HepG2 (cell line): ENCODE data around the gene PTK7. TPM values are rescaled to one million over a fixed set of nuclear protein-coding genes. Genes with fewer than 3 reads are reported as not detected.
A peak's percentile ranks its signal among the peaks of the same experiment; 100 is the strongest.

Source experiments
- CAMTA2 ChIP-seq: sonication (generic); formaldehyde crosslinking; IDR thresholded peaks from 2 replicates; pipeline ENCODE4 v1.4.0; 2020; ENCODE audit warnings: mild to moderate bottlenecking, missing genetic modification reagents, borderline replicate concordance
- HNF4A ChIP-seq: sonication (generic); formaldehyde crosslinking; IDR thresholded peaks from 2 replicates; pipeline ENCODE4 v1.4.0; 2020; ENCODE audit warnings: missing genetic modification reagents
- NONO ChIP-seq, 2 experiments: fragments of 450-650 bp in 1 of 2; sonication (generic) in 1 of 2; formaldehyde crosslinking in 1 of 2; IDR thresholded peaks in 1 of 2; conservative IDR thresholded peaks in 1 of 2; 2 replicates each; pipeline versions ENCODE4 v1.6.1 to v1.8.0; 2017 to 2022; ENCODE audit warnings: mild to moderate bottlenecking in 1 of 2, missing genetic modification reagents in 1 of 2, moderate library complexity in 1 of 2
- SOX5 ChIP-seq: IDR thresholded peaks from 2 replicates; pipeline ENCODE4 v1.6.1; 2016; ENCODE audit warnings: borderline replicate concordance
- SP5 ChIP-seq: IDR thresholded peaks from 2 replicates; pipeline ENCODE4 v1.6.1; 2016; ENCODE audit warnings: low read depth, borderline replicate concordance
- ZBTB7A ChIP-seq: sonication (generic); formaldehyde crosslinking; IDR thresholded peaks from 2 replicates; pipeline ENCODE4 v1.8.0; 2022; ENCODE audit warnings: mild to moderate bottlenecking, missing genetic modification reagents
- ZBTB8A ChIP-seq: sonication (generic); formaldehyde crosslinking; IDR thresholded peaks from 2 replicates; pipeline ENCODE4 v1.4.0; 2020; ENCODE audit warnings: mild to moderate bottlenecking, low read depth, missing genetic modification reagents, borderline replicate concordance
- ZNF451 ChIP-seq: sonication (generic); formaldehyde crosslinking; IDR thresholded peaks from 2 replicates; pipeline ENCODE4 v1.5.0; 2020; ENCODE audit warnings: mild to moderate bottlenecking, missing genetic modification reagents
- ZNF605 ChIP-seq: sonication (generic); formaldehyde crosslinking; IDR thresholded peaks from 2 replicates; pipeline ENCODE4 v1.8.0; 2022; ENCODE audit warnings: mild to moderate bottlenecking, missing genetic modification reagents
- ZNF678 ChIP-seq: sonication (generic); formaldehyde crosslinking; IDR thresholded peaks from 2 replicates; pipeline ENCODE4 v1.4.0; 2020; ENCODE audit warnings: mild to moderate bottlenecking, missing genetic modification reagents
- polyA plus RNA-seq, 8 experiments: library from polyadenylated mRNA; depleted of rRNA in 3 of 8; stranded (reverse) in 7 of 8; unstranded in 1 of 8; fragments of >200 nt; fragmentation: Illumina TruSeq in 4 of 8; extraction: Trizol in 4 of 8; gene quantifications; 2 replicates each; pipeline versions ENCODE4 v1.2.1 to v1.2.3, GENCODE V29; 2011 to 2016; ENCODE audit warnings: low read depth in 4 of 8, missing spikeins in 1 of 8, mixed read lengths in 1 of 8; ENCODE audit not compliant: insufficient read depth in 1 of 8
- total RNA-seq, 5 experiments: library from RNA; depleted of rRNA; stranded (reverse); fragments of >200 nt; fragmentation: Illumina TruSeq; extraction: Trizol; gene quantifications; 2 replicates each; pipeline ENCODE4 v1.2.3, GENCODE V29; 2016; ENCODE audit warnings: low read depth in 1 of 5
- TF ChIP-seq, protein P1 (sequence below): sonication (generic); formaldehyde crosslinking; IDR thresholded peaks from 2 replicates; pipeline ENCODE4 v1.4.0; 2020; ENCODE audit warnings: mild to moderate bottlenecking, missing genetic modification reagents
- TF ChIP-seq, protein P2 (sequence below): sonication (generic); formaldehyde crosslinking; IDR thresholded peaks from 2 replicates; pipeline ENCODE4 v1.5.0; 2020; ENCODE audit warnings: mild to moderate bottlenecking, missing genetic modification reagents
- TF ChIP-seq, protein P3 (sequence below): sonication (generic); formaldehyde crosslinking; IDR thresholded peaks from 2 replicates; pipeline ENCODE4 v1.5.0; 2020; ENCODE audit warnings: missing genetic modification reagents
- TF ChIP-seq, protein P4 (sequence below): sonication (generic); formaldehyde crosslinking; IDR thresholded peaks from 2 replicates; pipeline ENCODE4 v1.9.0; 2021; ENCODE audit warnings: missing genetic modification reagents, borderline replicate concordance
- TF ChIP-seq, protein P5 (sequence below): sonication (generic); formaldehyde crosslinking; IDR thresholded peaks from 2 replicates; pipeline ENCODE4 v1.8.0; 2022; ENCODE audit warnings: missing genetic modification reagents, mild to moderate bottlenecking, inconsistent platforms, borderline replicate concordance

PTK7 gene
- total and polyA plus RNA-seq, 2 of the 13 experiments (the other 11 are each of a cell fraction or from before 2014, with no cell fraction given), result 98.5 to 99.8 TPM

GRCh38 chr6:43076464-43077332, 584 bp downstream of the PTK7 start (continued):
- TF ChIP-seq ZNF678 (CRISPR knock-in tag) (no peak), NONO (IDR thresholded peaks at IDR 0.05) (no peak), NONO (CRISPR knock-in tag; conservative IDR thresholded peaks at IDR 0.05) (no peak), CAMTA2 (CRISPR knock-in tag) (no peak), SP5 (CRISPR knock-in tag) (no peak), ZBTB7A (CRISPR knock-in tag) (no peak; the same call in 1 of the 2 replicates), SOX5 (CRISPR knock-in tag) (no peak), ZBTB8A (no peak), ZNF605 (peak; percentile 35; the same call in 1 of the 2 replicates), ZNF451 (CRISPR knock-in tag) (no peak), HNF4A (CRISPR knock-in tag) (no peak)
- TF ChIP-seq, protein P1, sequence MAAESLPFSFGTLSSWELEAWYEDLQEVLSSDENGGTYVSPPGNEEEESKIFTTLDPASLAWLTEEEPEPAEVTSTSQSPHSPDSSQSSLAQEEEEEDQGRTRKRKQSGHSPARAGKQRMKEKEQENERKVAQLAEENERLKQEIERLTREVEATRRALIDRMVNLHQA (CRISPR knock-in tag), result no peak
- TF ChIP-seq, protein P2, sequence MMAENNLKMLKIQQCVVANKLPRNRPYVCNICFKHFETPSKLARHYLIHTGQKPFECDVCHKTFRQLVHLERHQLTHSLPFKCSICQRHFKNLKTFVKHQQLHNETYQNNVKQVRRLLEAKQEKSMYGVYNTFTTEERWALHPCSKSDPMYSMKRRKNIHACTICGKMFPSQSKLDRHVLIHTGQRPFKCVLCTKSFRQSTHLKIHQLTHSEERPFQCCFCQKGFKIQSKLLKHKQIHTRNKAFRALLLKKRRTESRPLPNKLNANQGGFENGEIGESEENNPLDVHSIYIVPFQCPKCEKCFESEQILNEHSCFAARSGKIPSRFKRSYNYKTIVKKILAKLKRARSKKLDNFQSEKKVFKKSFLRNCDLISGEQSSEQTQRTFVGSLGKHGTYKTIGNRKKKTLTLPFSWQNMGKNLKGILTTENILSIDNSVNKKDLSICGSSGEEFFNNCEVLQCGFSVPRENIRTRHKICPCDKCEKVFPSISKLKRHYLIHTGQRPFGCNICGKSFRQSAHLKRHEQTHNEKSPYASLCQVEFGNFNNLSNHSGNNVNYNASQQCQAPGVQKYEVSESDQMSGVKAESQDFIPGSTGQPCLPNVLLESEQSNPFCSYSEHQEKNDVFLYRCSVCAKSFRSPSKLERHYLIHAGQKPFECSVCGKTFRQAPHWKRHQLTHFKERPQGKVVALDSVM (CRISPR knock-in tag), result no peak
- TF ChIP-seq, protein P3, sequence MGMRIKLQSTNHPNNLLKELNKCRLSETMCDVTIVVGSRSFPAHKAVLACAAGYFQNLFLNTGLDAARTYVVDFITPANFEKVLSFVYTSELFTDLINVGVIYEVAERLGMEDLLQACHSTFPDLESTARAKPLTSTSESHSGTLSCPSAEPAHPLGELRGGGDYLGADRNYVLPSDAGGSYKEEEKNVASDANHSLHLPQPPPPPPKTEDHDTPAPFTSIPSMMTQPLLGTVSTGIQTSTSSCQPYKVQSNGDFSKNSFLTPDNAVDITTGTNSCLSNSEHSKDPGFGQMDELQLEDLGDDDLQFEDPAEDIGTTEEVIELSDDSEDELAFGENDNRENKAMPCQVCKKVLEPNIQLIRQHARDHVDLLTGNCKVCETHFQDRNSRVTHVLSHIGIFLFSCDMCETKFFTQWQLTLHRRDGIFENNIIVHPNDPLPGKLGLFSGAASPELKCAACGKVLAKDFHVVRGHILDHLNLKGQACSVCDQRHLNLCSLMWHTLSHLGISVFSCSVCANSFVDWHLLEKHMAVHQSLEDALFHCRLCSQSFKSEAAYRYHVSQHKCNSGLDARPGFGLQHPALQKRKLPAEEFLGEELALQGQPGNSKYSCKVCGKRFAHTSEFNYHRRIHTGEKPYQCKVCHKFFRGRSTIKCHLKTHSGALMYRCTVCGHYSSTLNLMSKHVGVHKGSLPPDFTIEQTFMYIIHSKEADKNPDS, result no peak
- TF ChIP-seq, protein P4, sequence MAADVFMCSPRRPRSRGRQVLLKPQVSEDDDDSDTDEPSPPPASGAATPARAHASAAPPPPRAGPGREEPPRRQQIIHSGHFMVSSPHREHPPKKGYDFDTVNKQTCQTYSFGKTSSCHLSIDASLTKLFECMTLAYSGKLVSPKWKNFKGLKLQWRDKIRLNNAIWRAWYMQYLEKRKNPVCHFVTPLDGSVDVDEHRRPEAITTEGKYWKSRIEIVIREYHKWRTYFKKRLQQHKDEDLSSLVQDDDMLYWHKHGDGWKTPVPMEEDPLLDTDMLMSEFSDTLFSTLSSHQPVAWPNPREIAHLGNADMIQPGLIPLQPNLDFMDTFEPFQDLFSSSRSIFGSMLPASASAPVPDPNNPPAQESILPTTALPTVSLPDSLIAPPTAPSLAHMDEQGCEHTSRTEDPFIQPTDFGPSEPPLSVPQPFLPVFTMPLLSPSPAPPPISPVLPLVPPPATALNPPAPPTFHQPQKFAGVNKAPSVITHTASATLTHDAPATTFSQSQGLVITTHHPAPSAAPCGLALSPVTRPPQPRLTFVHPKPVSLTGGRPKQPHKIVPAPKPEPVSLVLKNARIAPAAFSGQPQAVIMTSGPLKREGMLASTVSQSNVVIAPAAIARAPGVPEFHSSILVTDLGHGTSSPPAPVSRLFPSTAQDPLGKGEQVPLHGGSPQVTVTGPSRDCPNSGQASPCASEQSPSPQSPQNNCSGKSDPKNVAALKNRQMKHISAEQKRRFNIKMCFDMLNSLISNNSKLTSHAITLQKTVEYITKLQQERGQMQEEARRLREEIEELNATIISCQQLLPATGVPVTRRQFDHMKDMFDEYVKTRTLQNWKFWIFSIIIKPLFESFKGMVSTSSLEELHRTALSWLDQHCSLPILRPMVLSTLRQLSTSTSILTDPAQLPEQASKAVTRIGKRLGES (CRISPR knock-in tag), result no peak
- TF ChIP-seq, protein P5, sequence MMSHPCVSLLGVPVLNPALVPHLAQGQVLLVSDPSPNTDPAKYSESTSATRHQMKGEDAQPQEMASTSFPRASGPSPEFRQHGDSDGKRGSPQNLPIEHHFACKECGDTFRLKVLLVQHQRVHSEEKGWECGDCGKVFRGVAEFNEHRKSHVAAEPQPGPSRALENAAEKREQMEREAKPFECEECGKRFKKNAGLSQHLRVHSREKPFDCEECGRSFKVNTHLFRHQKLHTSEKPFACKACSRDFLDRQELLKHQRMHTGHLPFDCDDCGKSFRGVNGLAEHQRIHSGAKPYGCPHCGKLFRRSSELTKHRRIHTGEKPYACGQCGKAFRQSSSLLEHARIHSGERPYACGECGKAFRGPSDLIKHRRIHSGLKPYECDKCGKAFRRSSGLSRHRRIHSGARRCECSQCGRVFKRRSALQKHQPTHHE (CRISPR knock-in tag), result no peak
